HepG2 (cell line): ENCODE measurements around the gene GPR162. TPM values are rescaled to one million over a fixed set of nuclear protein-coding genes. Genes with fewer than 3 reads are reported as not detected.

Experiments
- ATF7 ChIP-seq, 2 experiments: fragments of 450-650 bp in 1 of 2; sonication (generic) in 1 of 2; formaldehyde crosslinking in 1 of 2; IDR thresholded peaks; 2 replicates each; pipeline versions ENCODE4 v1.4.0 to v1.6.1; 2016 to 2020; ENCODE audit warnings: antibody characterized with exemption in 1 of 2, mild to moderate bottlenecking in 1 of 2, missing genetic modification reagents in 1 of 2
- CBX1 ChIP-seq: IDR thresholded peaks from one replicate; pipeline ENCODE4 v1.6.1; 2016; ENCODE audit warnings: antibody characterized with exemption, low read depth
- CHCHD3 ChIP-seq: sonication (generic); formaldehyde crosslinking; IDR thresholded peaks from 2 replicates; pipeline ENCODE4 v1.8.0; 2022; ENCODE audit warnings: mild to moderate bottlenecking, missing genetic modification reagents, moderate library complexity
- FOXK1 ChIP-seq: sonication (generic); formaldehyde crosslinking; IDR thresholded peaks from 2 replicates; pipeline ENCODE4 v1.4.0; 2020; ENCODE audit warnings: low read depth, missing genetic modification reagents, borderline replicate concordance
- KLF13 ChIP-seq: sonication (generic); formaldehyde crosslinking; IDR thresholded peaks from 2 replicates; pipeline ENCODE4 v1.4.0; 2020; ENCODE audit warnings: mild to moderate bottlenecking, missing genetic modification reagents
- NR2F2 ChIP-seq: IDR thresholded peaks from 2 replicates; pipeline ENCODE4 v1.6.1; 2012; ENCODE audit warnings: low read depth, inconsistent platforms, borderline replicate concordance
- NR3C1 ChIP-seq: sonication (generic); formaldehyde crosslinking; IDR thresholded peaks from 2 replicates; pipeline ENCODE4 v1.4.0; 2020; ENCODE audit warnings: missing genetic modification reagents
- PHF21A ChIP-seq: sonication (generic); formaldehyde crosslinking; IDR thresholded peaks from 2 replicates; pipeline ENCODE4 v1.5.0; 2020; ENCODE audit warnings: mild to moderate bottlenecking, missing genetic modification reagents
- REXO4 ChIP-seq: sonication (generic); formaldehyde crosslinking; IDR thresholded peaks from 2 replicates; pipeline ENCODE4 v1.8.0; 2022; ENCODE audit warnings: missing genetic modification reagents, mild to moderate bottlenecking, borderline replicate concordance
- SRSF4 ChIP-seq: fragments of 200-400 bp; formaldehyde crosslinking; IDR thresholded peaks from one replicate; pipeline ENCODE4 v1.6.1; 2018; ENCODE audit warnings: mild to moderate bottlenecking, low read depth, low read length, moderate library complexity; ENCODE audit not compliant: poor library complexity, severe bottlenecking
- STAG1 ChIP-seq: sonication (generic); formaldehyde crosslinking; IDR thresholded peaks from 2 replicates; pipeline ENCODE4 v1.4.0; 2020; ENCODE audit warnings: missing genetic modification reagents
- ZBTB10 ChIP-seq: sonication (generic); formaldehyde crosslinking; IDR thresholded peaks from 2 replicates; pipeline ENCODE4 v1.4.0; 2020; ENCODE audit warnings: missing genetic modification reagents, borderline replicate concordance
- ZFP62 ChIP-seq: sonication (generic); formaldehyde crosslinking; IDR thresholded peaks from 2 replicates; pipeline ENCODE4 v1.4.0; 2020; ENCODE audit warnings: missing genetic modification reagents
- ZNF296 ChIP-seq: sonication (generic); formaldehyde crosslinking; conservative IDR thresholded peaks from 2 replicates; pipeline ENCODE4 v1.5.0; 2020; ENCODE audit warnings: mild to moderate bottlenecking, missing genetic modification reagents
- ZNF430 ChIP-seq: sonication (generic); formaldehyde crosslinking; IDR thresholded peaks from 2 replicates; pipeline ENCODE4 v1.9.0; 2021; ENCODE audit warnings: mild to moderate bottlenecking, missing genetic modification reagents
- ZNF572 ChIP-seq: sonication (generic); formaldehyde crosslinking; IDR thresholded peaks from 2 replicates; pipeline ENCODE4 v1.5.1; 2020; ENCODE audit warnings: mild to moderate bottlenecking, missing genetic modification reagents
- ZNF614 ChIP-seq: IDR thresholded peaks from 2 replicates; pipeline ENCODE4 v1.6.1; 2018; ENCODE audit warnings: missing biosample characterization, missing genetic modification reagents, inconsistent platforms, borderline replicate concordance
- ZNF839 ChIP-seq: sonication (generic); formaldehyde crosslinking; IDR thresholded peaks from 2 replicates; pipeline ENCODE4 v1.4.0; 2020; ENCODE audit warnings: missing genetic modification reagents, mild to moderate bottlenecking, borderline replicate concordance
- ZSCAN12 ChIP-seq: sonication (generic); formaldehyde crosslinking; IDR thresholded peaks from 2 replicates; pipeline ENCODE4 v1.9.0; 2021; ENCODE audit warnings: mild to moderate bottlenecking, missing genetic modification reagents
- polyA plus RNA-seq, 8 experiments: library from polyadenylated mRNA; depleted of rRNA in 3 of 8; stranded (reverse) in 7 of 8; unstranded in 1 of 8; fragments of >200 nt; fragmentation: Illumina TruSeq in 4 of 8; extraction: Trizol in 4 of 8; gene quantifications; 2 replicates each; pipeline versions ENCODE4 v1.2.1 to v1.2.3, GENCODE V29; 2011 to 2016; ENCODE audit warnings: low read depth in 4 of 8, missing spikeins in 1 of 8, mixed read lengths in 1 of 8; ENCODE audit not compliant: insufficient read depth in 1 of 8
- total RNA-seq, 5 experiments: library from RNA; depleted of rRNA; stranded (reverse); fragments of >200 nt; fragmentation: Illumina TruSeq; extraction: Trizol; gene quantifications; 2 replicates each; pipeline ENCODE4 v1.2.3, GENCODE V29; 2016; ENCODE audit warnings: low read depth in 1 of 5
- TF ChIP-seq, protein P1 (sequence below): sonication (generic); formaldehyde crosslinking; IDR thresholded peaks from 2 replicates; pipeline ENCODE4 v1.4.0; 2020; ENCODE audit warnings: low read depth, missing genetic modification reagents
- TF ChIP-seq, protein P2 (sequence below): sonication (generic); formaldehyde crosslinking; IDR thresholded peaks from 2 replicates; pipeline ENCODE4 v1.8.0; 2022; ENCODE audit warnings: mild to moderate bottlenecking, missing genetic modification reagents

Gene GPR162
- total and polyA plus RNA-seq, 2 of the 13 experiments (the other 11 are each of a cell fraction or from before 2014, with no cell fraction given): 0.08 TPM; not detected in 1

- TF ChIP-seq ATF7 (IDR thresholded peaks at IDR 0.05) (no peak), ATF7 (CRISPR knock-in tag; IDR thresholded peaks at IDR 0.05) (no peak; the same call in 1 of the 2 replicates), FOXK1 (CRISPR knock-in tag) (peak; percentile 86; the same call in 1 of the 2 replicates), ZFP62 (CRISPR knock-in tag) (0 out of 2 replicates have a peak, but pooled peaks have one; percentile 24), NR3C1 (CRISPR knock-in tag) (no peak), NR2F2 (no peak; the same call in 1 of the 2 replicates), STAG1 (CRISPR knock-in tag) (peak; percentile 70), ZNF572 (CRISPR knock-in tag) (peak; percentile 57; the same call in 1 of the 2 replicates), ZNF296 (CRISPR knock-in tag) (no peak), CHCHD3 (CRISPR knock-in tag) (no peak), ZSCAN12 (CRISPR knock-in tag) (peak; percentile 75; the same call in 1 of the 2 replicates), ZNF430 (CRISPR knock-in tag) (no peak; the same call in 1 of the 2 replicates), ZBTB10 (CRISPR knock-in tag) (peak; percentile 76; the same call in 1 of the 2 replicates), ZNF839 (CRISPR knock-in tag) (no peak), KLF13 (CRISPR knock-in tag) (no peak), PHF21A (peak; percentile 77), REXO4 (CRISPR knock-in tag) (no peak), CBX1 (no peak), ZNF614 (CRISPR knock-in tag) (peak; percentile 27; the same call in 1 of the 2 replicates), SRSF4 (no peak)
- TF ChIP-seq, protein P1, sequence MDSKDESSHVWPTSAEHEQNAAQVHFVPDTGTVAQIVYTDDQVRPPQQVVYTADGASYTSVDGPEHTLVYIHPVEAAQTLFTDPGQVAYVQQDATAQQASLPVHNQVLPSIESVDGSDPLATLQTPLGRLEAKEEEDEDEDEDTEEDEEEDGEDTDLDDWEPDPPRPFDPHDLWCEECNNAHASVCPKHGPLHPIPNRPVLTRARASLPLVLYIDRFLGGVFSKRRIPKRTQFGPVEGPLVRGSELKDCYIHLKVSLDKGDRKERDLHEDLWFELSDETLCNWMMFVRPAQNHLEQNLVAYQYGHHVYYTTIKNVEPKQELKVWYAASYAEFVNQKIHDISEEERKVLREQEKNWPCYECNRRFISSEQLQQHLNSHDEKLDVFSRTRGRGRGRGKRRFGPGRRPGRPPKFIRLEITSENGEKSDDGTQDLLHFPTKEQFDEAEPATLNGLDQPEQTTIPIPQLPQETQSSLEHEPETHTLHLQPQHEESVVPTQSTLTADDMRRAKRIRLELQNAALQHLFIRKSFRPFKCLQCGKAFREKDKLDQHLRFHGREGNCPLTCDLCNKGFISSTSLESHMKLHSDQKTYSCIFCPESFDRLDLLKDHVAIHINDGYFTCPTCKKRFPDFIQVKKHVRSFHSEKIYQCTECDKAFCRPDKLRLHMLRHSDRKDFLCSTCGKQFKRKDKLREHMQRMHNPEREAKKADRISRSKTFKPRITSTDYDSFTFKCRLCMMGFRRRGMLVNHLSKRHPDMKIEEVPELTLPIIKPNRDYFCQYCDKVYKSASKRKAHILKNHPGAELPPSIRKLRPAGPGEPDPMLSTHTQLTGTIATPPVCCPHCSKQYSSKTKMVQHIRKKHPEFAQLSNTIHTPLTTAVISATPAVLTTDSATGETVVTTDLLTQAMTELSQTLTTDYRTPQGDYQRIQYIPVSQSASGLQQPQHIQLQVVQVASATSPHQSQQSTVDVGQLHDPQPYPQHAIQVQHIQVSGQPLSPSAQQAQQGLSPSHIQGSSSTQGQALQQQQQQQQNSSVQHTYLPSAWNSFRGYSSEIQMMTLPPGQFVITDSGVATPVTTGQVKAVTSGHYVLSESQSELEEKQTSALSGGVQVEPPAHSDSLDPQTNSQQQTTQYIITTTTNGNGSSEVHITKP: no peak
- TF ChIP-seq, protein P2, sequence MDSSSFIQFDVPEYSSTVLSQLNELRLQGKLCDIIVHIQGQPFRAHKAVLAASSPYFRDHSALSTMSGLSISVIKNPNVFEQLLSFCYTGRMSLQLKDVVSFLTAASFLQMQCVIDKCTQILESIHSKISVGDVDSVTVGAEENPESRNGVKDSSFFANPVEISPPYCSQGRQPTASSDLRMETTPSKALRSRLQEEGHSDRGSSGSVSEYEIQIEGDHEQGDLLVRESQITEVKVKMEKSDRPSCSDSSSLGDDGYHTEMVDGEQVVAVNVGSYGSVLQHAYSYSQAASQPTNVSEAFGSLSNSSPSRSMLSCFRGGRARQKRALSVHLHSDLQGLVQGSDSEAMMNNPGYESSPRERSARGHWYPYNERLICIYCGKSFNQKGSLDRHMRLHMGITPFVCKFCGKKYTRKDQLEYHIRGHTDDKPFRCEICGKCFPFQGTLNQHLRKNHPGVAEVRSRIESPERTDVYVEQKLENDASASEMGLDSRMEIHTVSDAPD (CRISPR knock-in tag): no peak
These were observed 50.7 kb downstream of the GPR162 start (continued) for GRCh38 chr12:6872073-6873048.
